Osteocyte (in vitro differentiated cells): ENCODE measurements around the gene CDKN2AIPNL. TPM values are rescaled to one million over a fixed set of nuclear protein-coding genes. Genes with fewer than 3 reads are reported as not detected.

ENCODE experiments used
- DNase-seq: peaks from one replicate; pipeline ENCODE4 v3.0.0; 2021; ENCODE audit warnings: mixed read lengths; ENCODE audit not compliant: unreplicated experiment; ENCODE audit errors: extremely low spot score
- H3K27ac Mint-ChIP-seq: one replicate; pipeline ENCODE4 v1.8.0; 2021; ENCODE audit warnings: mild to moderate bottlenecking, mixed read lengths; ENCODE audit not compliant: unreplicated experiment
- H3K27me3 Mint-ChIP-seq: one replicate; pipeline ENCODE4 v1.8.0; 2021; ENCODE audit warnings: mixed read lengths; ENCODE audit not compliant: unreplicated experiment
- H3K36me3 Mint-ChIP-seq: one replicate; pipeline ENCODE4 v1.8.0; 2021; ENCODE audit warnings: mixed read lengths; ENCODE audit not compliant: unreplicated experiment
- H3K4me1 Mint-ChIP-seq: one replicate; pipeline ENCODE4 v1.8.0; 2021; ENCODE audit warnings: mixed read lengths; ENCODE audit not compliant: unreplicated experiment
- H3K4me3 Mint-ChIP-seq: one replicate; pipeline ENCODE4 v1.8.0; 2021; ENCODE audit warnings: mild to moderate bottlenecking, moderate library complexity, mixed read lengths; ENCODE audit not compliant: unreplicated experiment
- H3K9me3 Mint-ChIP-seq: one replicate; pipeline ENCODE4 v1.8.0; 2021; ENCODE audit warnings: mixed read lengths; ENCODE audit not compliant: unreplicated experiment
- total RNA-seq: library from RNA; stranded (reverse); gene quantifications from 2 replicates; pipeline ENCODE4 v1.2.1, GENCODE V29; 2021
- TF ChIP-seq, protein P1 (sequence below): fragments of 200-600 bp; sonication (generic); IDR thresholded peaks from 2 replicates; pipeline ENCODE4 v1.5.0; 2021; ENCODE audit warnings: antibody characterized with exemption, mild to moderate bottlenecking, moderate library complexity

Gene CDKN2AIPNL
- total RNA-seq, 1 donor from 2014 or later = 19.5 TPM

DNA sequence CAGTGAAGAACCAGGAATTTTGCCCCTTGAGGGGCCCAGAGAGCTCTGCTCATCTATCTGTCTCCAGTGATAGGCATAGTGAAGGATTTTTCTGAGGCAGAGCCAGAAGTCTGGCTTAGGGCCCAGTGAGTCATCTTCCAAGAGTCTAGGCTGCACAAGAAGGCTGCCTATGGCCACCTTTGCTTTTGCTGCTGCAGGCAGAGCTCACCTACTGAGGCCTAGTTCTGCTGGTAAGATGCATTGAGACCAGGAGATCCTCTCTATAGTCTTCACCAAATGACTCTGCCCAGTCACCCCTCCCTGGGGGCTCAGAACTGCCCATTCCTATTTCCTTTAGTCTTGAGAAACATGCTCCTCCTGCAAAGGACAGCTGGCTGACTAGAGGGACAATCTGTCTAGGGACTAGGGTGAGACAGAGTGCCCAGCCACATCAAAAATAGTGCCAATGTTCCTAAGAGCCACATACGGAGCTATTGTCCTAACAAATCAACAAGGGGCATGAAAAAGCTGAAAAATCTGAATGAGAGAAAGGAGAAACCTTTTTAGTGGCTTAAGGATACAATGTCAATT lies 40.3 kb upstream of the CDKN2AIPNL start:
- no peak overlapping the region for H3K4me3 Mint-ChIP-seq
- no peaks in the 10 kb centered on the region for H3K36me3 Mint-ChIP-seq
- H3K27ac Mint-ChIP-seq = no peak overlapping the region

DNA sequence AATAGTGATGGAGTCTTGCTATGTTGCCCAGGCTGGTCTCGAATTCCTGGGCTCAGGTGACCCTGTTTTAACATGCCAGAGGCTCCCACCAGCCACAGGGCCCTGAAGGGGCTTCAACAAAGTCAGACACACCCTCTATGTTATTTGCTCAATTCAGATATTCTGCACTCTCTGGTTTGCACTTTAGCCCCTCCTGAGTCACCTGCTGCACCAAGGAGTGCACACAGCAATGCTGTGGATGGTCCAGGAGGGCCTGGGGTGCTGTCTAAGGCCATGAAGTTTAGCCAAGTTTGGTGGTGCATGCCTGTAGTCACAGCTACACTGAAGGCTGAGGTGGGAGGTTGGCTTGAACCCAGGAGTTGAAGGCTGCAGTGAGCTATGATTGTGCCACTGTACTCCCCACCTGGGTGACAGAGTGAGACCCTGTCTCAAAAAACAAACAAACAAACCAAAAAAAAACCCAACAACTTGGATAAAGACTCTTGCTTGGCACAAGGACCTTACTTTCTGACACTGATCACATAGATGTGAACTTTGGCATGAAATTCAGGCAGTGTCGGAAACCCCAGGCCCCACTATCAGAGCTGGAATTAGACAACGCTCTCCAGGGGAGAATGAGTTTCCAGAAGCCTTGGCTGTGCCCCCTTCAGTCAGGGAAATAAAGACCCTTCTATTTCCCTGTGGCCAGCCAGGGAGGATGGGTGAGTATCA lies 39.7 kb upstream of the CDKN2AIPNL start:
- H3K9me3 Mint-ChIP-seq = no peaks in the 10 kb centered on the region
- peaks cover 9% of the 10 kb centered on the region for H3K4me1 Mint-ChIP-seq
- peaks cover 7% of the 10 kb centered on the region for H3K27me3 Mint-ChIP-seq
- TF ChIP-seq, protein P1, sequence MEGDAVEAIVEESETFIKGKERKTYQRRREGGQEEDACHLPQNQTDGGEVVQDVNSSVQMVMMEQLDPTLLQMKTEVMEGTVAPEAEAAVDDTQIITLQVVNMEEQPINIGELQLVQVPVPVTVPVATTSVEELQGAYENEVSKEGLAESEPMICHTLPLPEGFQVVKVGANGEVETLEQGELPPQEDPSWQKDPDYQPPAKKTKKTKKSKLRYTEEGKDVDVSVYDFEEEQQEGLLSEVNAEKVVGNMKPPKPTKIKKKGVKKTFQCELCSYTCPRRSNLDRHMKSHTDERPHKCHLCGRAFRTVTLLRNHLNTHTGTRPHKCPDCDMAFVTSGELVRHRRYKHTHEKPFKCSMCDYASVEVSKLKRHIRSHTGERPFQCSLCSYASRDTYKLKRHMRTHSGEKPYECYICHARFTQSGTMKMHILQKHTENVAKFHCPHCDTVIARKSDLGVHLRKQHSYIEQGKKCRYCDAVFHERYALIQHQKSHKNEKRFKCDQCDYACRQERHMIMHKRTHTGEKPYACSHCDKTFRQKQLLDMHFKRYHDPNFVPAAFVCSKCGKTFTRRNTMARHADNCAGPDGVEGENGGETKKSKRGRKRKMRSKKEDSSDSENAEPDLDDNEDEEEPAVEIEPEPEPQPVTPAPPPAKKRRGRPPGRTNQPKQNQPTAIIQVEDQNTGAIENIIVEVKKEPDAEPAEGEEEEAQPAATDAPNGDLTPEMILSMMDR = no peak
- DNase-seq = no peak
- H3K36me3 Mint-ChIP-seq = no peaks in the 10 kb centered on the region
- no peak overlapping the region for H3K4me3 Mint-ChIP-seq
- no peak overlapping the region for H3K27ac Mint-ChIP-seq

More for the DNA sequence above, 40.3 kb upstream of the CDKN2AIPNL start:
- Mint-ChIP-seq H3K27me3 (peaks cover 7% of the 10 kb centered on the region), H3K4me1 (peaks cover 9% of the 10 kb centered on the region), H3K9me3 (no peaks in the 10 kb centered on the region)
- no peak for DNase-seq
- TF ChIP-seq, protein P1 = no peak

DNA sequence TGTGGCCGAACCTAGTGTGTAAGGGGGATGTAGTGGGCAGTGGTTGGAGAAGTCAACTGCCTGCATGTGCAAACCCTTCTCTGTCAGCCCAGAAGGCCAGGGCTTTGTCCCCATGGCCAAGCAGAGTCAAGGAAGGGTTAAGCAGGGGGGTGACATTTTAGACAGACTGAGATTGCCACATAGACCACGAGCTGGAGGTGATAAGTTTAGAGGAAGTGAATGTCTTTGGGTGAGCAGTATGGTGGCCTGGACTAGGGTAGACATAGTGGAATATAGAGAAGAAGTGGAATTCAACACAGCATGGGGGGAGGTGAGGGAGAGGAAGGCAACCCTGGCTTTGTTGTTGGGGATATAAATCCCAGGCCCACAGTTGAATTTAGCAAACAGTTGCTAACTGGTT lies 38.7 kb upstream of the CDKN2AIPNL start:
- DNase-seq = no peak
- TF ChIP-seq, protein P1 = no peak
- Mint-ChIP-seq H3K27me3 (peaks cover 5% of the 10 kb centered on the region), H3K9me3 (no peaks in the 10 kb centered on the region), H3K27ac (no peak overlapping the region), H3K4me3 (no peak overlapping the region), H3K4me1 (peaks cover 9% of the 10 kb centered on the region), H3K36me3 (no peaks in the 10 kb centered on the region)

DNA sequence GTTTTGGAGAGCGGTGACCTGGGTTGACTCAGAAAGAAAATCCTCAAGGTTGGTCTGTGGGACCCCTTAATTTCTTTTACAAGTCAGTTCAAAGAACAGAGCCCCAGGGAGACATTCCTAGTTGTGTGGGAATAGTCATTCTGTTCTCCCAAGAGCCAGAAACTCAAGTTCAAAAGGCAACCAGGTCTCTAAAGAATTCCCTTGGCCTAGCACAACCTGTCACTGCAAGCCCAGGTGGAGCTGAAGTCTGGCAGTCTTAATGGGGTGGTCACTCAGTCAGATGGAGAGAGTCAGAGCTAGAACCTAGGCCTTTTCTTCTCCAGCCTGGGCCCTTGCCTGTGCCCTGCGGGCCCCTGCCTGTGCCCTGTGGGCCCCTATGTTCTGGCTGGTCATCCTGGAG lies 37.5 kb upstream of the CDKN2AIPNL start:
- no peak overlapping the region for H3K4me3 Mint-ChIP-seq
- DNase-seq = no peak
- no peaks in the 10 kb centered on the region for H3K27me3 Mint-ChIP-seq
- no peaks in the 10 kb centered on the region for H3K9me3 Mint-ChIP-seq
- peaks cover 9% of the 10 kb centered on the region for H3K4me1 Mint-ChIP-seq
- no peak overlapping the region for H3K27ac Mint-ChIP-seq
- H3K36me3 Mint-ChIP-seq = no peaks in the 10 kb centered on the region
- TF ChIP-seq, protein P1 = no peak

DNA sequence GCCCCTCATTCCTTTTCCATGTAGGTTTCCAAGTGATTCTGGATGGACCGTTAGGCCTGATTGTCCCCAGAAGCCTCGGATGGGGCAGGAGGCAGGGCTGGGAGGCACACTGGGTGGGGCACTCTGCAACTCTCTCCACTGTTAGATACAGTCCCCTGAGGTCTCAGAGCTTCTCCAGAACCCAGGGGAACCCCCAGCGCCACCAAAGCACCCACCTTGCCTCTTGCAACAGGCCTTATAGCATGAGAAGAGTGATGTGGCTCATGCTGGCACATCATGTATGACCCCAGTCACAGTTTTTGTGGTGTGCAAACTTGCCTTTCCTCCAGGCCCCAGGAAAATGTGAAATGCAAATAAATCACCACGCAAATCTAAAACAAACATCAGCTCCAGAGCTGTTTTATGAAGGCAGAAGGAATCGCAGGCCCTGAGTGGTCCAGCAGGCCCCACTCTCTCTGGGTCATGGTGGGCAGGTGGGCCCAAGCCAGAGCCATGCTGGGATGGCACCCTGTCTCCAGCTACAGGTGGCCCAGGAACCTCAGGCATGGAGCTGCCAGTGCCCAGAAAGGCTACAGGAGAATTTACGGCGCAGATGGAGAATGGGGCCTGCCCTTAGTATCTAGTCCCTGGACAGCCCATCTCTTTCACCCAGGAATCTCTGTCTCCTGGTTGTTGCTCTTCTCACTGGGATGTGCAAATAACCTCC lies 36.3 kb upstream of the CDKN2AIPNL start:
- TF ChIP-seq, protein P1 = no peak
- no peaks in the 10 kb centered on the region for H3K27me3 Mint-ChIP-seq
- DNase-seq = no peak
- no peaks in the 10 kb centered on the region for H3K9me3 Mint-ChIP-seq
- H3K36me3 Mint-ChIP-seq = no peaks in the 10 kb centered on the region
- peaks cover 9% of the 10 kb centered on the region for H3K4me1 Mint-ChIP-seq
- no peak overlapping the region for H3K27ac Mint-ChIP-seq
- no peak overlapping the region for H3K4me3 Mint-ChIP-seq
